Measurements from ENCODE around the gene COL12A1.

DNA sequence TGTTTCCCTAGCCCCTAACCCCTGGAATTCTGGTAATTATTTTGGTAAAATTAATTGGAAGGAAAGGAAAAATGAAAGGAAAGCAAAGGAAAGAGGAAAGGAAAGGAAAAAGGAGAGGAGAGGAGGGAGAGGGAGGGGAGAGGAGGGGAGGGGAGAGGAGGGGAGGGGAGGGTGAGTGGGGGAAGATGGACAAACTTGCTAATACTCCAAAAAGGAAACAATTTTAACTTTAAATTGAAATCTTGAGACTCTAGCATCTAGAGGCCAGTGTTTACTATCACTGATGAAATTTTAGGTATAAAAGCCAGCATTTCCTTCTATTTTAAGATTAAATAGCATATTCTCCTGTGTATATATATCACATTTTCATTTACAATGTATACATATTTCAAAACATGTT is 156.5 kb downstream of the COL12A1 start:
- TF ChIP-seq MNT (IDR thresholded peaks at IDR 0.05) (no peak), ZFP41 (CRISPR knock-in tag; IDR thresholded peaks at IDR 0.05; ENCODE audit: borderline replicate concordance) (no peak), ZNF678 (CRISPR knock-in tag; IDR thresholded peaks at IDR 0.05) (no peak), ZNF30 (CRISPR knock-in tag; IDR thresholded peaks at IDR 0.05) (no peak), FOXA1 (IDR thresholded peaks at IDR 0.05) (no peak), FOXA1 (CRISPR knock-in tag; IDR thresholded peaks at IDR 0.05) (no peak), ZNF331 (CRISPR knock-in tag; IDR thresholded peaks at IDR 0.05) (no peak), POLR2A (IDR thresholded peaks at IDR 0.05; ENCODE audit: insufficient read depth in 1 of 2, low read depth in 2 of 2, low read length in 2 of 2) (no peak), ZNF878 (CRISPR knock-in tag; IDR thresholded peaks at IDR 0.05) (no peak)
- TF ChIP-seq, protein P1, sequence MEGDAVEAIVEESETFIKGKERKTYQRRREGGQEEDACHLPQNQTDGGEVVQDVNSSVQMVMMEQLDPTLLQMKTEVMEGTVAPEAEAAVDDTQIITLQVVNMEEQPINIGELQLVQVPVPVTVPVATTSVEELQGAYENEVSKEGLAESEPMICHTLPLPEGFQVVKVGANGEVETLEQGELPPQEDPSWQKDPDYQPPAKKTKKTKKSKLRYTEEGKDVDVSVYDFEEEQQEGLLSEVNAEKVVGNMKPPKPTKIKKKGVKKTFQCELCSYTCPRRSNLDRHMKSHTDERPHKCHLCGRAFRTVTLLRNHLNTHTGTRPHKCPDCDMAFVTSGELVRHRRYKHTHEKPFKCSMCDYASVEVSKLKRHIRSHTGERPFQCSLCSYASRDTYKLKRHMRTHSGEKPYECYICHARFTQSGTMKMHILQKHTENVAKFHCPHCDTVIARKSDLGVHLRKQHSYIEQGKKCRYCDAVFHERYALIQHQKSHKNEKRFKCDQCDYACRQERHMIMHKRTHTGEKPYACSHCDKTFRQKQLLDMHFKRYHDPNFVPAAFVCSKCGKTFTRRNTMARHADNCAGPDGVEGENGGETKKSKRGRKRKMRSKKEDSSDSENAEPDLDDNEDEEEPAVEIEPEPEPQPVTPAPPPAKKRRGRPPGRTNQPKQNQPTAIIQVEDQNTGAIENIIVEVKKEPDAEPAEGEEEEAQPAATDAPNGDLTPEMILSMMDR (CRISPR knock-in tag; IDR thresholded peaks at IDR 0.05): no peak
